AG09319 (cell line): ENCODE data around the gene ERP27.

Source experiments
- DNase-seq: peaks from one replicate; pipeline ENCODE4 v3.0.0-alpha.2; 2010; ENCODE audit warnings: low read depth; ENCODE audit errors: extremely low read depth
- TF ChIP-seq, protein P1 (sequence below): IDR thresholded peaks from 2 replicates; pipeline ENCODE4 v1.5.1; 2011; ENCODE audit warnings: low read depth, mild to moderate bottlenecking, inconsistent platforms, low read length, moderate library complexity

The ERP27 gene

DNA sequence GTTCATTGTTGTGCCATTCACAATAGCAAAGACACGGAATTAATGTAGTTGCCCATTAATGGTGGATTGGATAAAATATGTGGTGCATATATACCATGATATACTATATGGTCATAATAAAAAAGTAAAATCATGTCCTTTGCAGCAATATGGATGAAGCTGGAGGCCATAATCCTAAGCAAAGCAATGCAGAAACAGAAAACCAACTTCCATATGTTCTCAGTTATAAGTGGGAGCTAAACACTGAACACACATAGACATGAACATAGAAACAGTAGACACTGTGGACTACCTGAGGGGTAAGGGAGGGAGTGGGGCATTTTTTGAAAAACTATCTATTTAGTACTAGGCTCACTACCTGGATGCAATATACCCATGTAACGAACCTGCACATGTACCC lies 3.0 kb upstream of the ERP27 start:
- TF ChIP-seq, protein P1, sequence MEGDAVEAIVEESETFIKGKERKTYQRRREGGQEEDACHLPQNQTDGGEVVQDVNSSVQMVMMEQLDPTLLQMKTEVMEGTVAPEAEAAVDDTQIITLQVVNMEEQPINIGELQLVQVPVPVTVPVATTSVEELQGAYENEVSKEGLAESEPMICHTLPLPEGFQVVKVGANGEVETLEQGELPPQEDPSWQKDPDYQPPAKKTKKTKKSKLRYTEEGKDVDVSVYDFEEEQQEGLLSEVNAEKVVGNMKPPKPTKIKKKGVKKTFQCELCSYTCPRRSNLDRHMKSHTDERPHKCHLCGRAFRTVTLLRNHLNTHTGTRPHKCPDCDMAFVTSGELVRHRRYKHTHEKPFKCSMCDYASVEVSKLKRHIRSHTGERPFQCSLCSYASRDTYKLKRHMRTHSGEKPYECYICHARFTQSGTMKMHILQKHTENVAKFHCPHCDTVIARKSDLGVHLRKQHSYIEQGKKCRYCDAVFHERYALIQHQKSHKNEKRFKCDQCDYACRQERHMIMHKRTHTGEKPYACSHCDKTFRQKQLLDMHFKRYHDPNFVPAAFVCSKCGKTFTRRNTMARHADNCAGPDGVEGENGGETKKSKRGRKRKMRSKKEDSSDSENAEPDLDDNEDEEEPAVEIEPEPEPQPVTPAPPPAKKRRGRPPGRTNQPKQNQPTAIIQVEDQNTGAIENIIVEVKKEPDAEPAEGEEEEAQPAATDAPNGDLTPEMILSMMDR: no peak
- DNase-seq: no peak

DNA sequence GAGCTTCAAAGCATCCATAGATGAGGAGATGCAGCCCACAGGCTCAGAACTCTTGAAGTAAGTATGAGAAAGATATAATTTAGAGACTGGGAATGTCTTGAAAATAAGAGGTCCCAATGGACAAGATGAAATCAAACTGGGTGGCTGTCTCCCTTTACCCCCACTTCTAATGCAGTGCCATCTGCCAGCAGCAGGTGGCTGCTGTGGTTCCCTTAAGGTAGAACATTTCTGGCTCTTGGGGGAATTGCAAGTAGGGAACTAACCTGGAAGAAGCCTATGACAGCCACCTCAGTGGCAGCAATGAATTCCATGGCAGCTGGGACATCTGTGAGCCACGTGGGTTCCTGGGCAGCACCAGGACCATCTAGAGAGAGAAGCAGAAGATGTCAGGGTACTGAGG lies 648 bp downstream of the ERP27 start:
- TF ChIP-seq, protein P1: no peak
- no peak for DNase-seq

DNA sequence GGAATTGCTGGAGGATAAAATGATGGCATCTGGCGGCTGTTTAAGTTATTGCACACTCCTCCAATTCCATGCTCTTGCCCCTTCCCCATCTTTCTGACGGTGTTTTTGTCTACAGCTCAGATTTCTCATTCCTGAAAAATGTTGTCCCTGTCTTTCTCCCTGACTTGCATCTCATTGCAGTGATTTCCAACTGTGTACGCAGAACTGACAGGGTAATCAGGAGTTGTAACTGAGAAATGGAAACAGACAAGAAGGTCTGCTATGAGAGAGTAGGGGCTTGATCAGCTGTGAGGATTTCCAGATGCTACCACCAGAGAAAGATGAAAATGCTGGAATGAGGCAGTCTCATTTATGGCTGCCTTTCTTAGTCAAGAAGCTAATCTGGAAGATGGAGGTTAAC lies 1.3 kb downstream of the ERP27 start:
- TF ChIP-seq, protein P1: no peak
- DNase-seq: no peak

DNA sequence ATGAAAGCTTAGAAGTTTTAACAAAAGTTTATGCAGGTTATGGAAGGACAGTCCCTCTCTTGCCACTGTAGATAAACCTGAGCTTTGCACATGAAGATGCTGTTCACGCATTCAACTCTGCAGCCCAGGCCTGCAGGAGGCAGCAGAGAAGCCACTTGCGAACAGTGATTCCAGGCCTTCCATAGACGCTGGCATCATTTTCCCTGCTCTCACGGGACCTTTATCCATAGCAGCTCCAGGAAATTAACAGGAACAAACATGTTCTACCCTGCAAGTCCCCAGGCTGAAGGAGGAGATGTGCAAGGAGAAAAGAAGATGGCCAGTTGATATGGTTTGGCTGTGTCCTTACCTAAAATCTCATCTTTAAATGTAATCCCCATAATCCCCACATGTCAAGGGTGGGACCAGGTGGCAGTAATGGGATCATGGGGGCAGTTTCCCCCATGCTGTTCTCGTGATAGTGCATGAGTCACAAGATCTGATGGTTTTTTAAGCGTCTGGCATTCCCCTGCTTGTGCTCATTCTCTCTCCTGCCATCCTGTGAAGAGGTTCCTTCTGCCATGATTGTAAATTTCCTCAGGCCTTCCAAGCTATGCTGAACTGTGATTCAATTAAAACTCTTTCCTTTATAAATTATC lies 2.0 kb downstream of the ERP27 start:
- DNase-seq: no peak
- TF ChIP-seq, protein P1: no peak

DNA sequence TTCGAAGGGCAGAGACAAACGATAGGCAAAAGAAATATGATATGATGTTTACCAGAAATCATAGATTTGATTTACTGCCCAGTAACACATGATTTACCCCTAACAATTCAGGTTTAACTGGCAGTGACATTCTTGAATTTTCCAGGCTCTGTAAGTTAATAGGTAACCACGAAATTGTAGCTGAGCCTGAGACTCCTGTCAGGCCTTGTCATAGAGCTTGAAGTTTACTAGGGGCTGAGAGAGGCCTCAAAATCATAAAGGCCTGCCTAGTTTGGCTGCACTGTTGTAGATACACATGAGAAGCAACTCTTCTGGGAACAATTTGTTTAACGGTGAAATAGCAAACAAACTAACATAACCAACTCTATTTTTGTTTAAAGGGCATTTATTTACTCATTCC lies 3.3 kb downstream of the ERP27 start:
- DNase-seq: no peak
- TF ChIP-seq, protein P1: no peak

DNA sequence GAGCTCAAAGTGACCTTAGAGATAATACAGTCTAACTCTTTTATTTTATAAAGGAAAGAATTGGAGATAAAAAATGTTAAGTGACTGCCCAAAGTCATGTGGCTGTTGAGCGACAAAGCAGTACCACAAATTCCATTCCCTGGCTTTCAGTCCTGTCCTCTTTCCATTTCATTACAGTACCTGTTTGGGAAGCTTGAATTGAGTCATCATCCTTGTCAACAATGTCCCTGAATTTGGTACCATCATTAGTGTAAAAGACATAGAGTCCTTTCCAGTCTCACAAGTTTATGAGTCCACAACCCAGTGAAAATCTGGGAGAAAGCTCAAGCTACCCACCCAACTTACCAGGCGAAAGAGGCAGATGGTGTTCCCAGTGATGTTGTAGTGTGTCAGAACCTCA lies 3.8 kb downstream of the ERP27 start:
- no peak for DNase-seq
- TF ChIP-seq, protein P1: no peak

DNA sequence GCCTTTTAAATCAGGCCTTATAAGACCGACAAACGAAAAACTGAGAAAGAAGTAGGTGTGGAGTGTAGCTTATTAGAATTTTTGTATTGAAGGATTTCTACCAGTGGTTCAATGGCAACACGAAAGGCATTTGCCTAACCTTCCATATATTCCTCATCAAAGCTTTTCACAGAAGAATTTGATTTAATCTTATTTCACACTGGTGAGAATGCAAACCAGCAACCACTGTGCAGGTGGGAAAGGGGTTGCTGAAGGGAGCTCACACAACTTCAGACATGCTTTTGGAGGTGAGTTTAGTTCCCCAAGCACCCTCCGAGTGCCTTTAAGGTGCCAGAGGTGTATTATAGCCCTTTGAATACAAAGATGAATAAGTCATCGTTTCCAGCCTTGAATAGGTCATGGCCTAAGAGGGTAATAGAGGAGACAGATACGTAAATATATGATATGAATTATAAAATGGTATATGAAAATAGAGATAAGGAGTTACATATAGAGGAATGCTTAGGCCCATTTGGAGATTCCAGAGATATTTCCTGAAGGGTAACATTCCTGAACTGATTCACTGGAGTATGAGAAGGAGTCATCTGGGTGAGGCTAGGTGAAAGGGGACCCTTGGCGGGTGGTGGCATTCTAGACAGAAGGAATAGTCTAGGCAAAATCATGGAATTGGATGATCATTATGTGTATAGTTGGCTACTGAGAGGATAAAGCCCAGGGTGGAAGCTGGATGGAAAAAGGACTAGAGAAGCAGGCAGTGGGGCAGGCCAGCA lies 6.4 kb downstream of the ERP27 start:
- TF ChIP-seq, protein P1: no peak
- no peak for DNase-seq
